A673 (cell line): ENCODE results near the gene DCP1A.

Experiments used
- CTCF ChIP-seq: fragments of 300-800, 200-600 bp; sonication (generic); conservative IDR thresholded peaks from 2 replicates; pipeline ENCODE4 v1.5.1; 2017; ENCODE audit warnings: low read depth, mild to moderate bottlenecking, antibody characterized with exemption, low read length, moderate library complexity, mixed read lengths
- EZH2 ChIP-seq: fragments of 200-600 bp; sonication (generic); IDR thresholded peaks from 2 replicates; pipeline ENCODE4 v1.6.1; 2017; ENCODE audit warnings: borderline replicate concordance, low read depth, mild to moderate bottlenecking, mixed read lengths, antibody characterized with exemption, low read length; ENCODE audit not compliant: poor library complexity, severe bottlenecking

- TF ChIP-seq CTCF (no peak), EZH2 (no peak)
Measured at GRCh38 chr3:53329897-53330296, 17.4 kb downstream of the DCP1A start.
